SK-N-SH treated with all-trans-retinoic acid at 6 μM for 48 hours (cell line): ENCODE data around the gene ALOX12.

Experiments used
- ATAC-seq: fragments of 200-7000 bp; cut with Tn5 transposase; 3 replicates; pipeline ENCODE4 v1.9.1; 2020; ENCODE audit warnings: mild to moderate bottlenecking, moderate library complexity
- ARNTL ChIP-seq: fragments of 450-650 bp; formaldehyde crosslinking; IDR thresholded peaks from 2 replicates; pipeline ENCODE4 v1.5.0; 2020; ENCODE audit warnings: low read depth, mild to moderate bottlenecking, moderate library complexity, borderline replicate concordance
- BACH2 ChIP-seq: fragments of 250-450 bp; sonication (Bioruptor Pico); IDR thresholded peaks from 2 replicates; pipeline ENCODE4 v1.9.0; 2021; ENCODE audit warnings: mild to moderate bottlenecking, borderline replicate concordance
- CREB5 ChIP-seq: fragments of 250-450 bp; sonication (Bioruptor Pico); IDR thresholded peaks from 2 replicates; pipeline ENCODE4 v1.5.1; 2020; ENCODE audit warnings: low read depth, mild to moderate bottlenecking, moderate library complexity
- CSDC2 ChIP-seq: fragments of 250-450 bp; sonication (Bioruptor Pico); IDR thresholded peaks from 2 replicates; pipeline ENCODE4 v1.5.0; 2020; ENCODE audit warnings: mild to moderate bottlenecking, moderate library complexity
- CSRNP3 ChIP-seq: fragments of 250-450 bp; sonication (Bioruptor Pico); IDR thresholded peaks from 2 replicates; pipeline ENCODE4 v1.5.1; 2021; ENCODE audit warnings: mild to moderate bottlenecking, moderate library complexity
- ESRRG ChIP-seq: fragments of 250-450 bp; sonication (Bioruptor Pico); IDR thresholded peaks from 2 replicates; pipeline ENCODE4 v1.6.1; 2021; ENCODE audit warnings: mild to moderate bottlenecking
- GLIS3 ChIP-seq: fragments of 250-450 bp; sonication (Bioruptor Pico); IDR thresholded peaks from 2 replicates; pipeline ENCODE4 v1.5.0; 2020; ENCODE audit warnings: mild to moderate bottlenecking, moderate library complexity
- ISL1 ChIP-seq: fragments of 250-450 bp; sonication (Bioruptor Pico); IDR thresholded peaks from 2 replicates; pipeline ENCODE4 v2.1.2; 2022; ENCODE audit warnings: mild to moderate bottlenecking, moderate library complexity
- OSR1 ChIP-seq: fragments of 250-450 bp; sonication (Bioruptor Pico); IDR thresholded peaks from 2 replicates; pipeline ENCODE4 v1.8.0; 2022; ENCODE audit warnings: moderate library complexity, mild to moderate bottlenecking, inconsistent platforms
- PATZ1 ChIP-seq: fragments of 250-450 bp; sonication (Bioruptor Pico); IDR thresholded peaks from 2 replicates; pipeline ENCODE4 v1.8.0; 2020; ENCODE audit warnings: mild to moderate bottlenecking, moderate library complexity, borderline replicate concordance
- PPARA ChIP-seq: fragments of 250-450 bp; sonication (Bioruptor Pico); IDR thresholded peaks from 2 replicates; pipeline ENCODE4 v1.5.0; 2020; ENCODE audit warnings: mild to moderate bottlenecking, borderline replicate concordance
- RARB ChIP-seq: fragments of 250-450 bp; sonication (Bioruptor Pico); IDR thresholded peaks from 2 replicates; pipeline ENCODE4 v1.8.0; 2021; ENCODE audit warnings: mild to moderate bottlenecking, moderate library complexity
- SNAI2 ChIP-seq: fragments of 250-450 bp; sonication (Bioruptor Pico); IDR thresholded peaks from 2 replicates; pipeline ENCODE4 v1.5.0; 2020; ENCODE audit warnings: mild to moderate bottlenecking, moderate library complexity
- TCF4 ChIP-seq: fragments of 250-450 bp; sonication (Bioruptor Pico); IDR thresholded peaks from 2 replicates; pipeline ENCODE4 v1.8.0; 2021; ENCODE audit warnings: mild to moderate bottlenecking, moderate library complexity, borderline replicate concordance
- TOX ChIP-seq: fragments of 250-450 bp; sonication (Bioruptor Pico); IDR thresholded peaks from 2 replicates; pipeline ENCODE4 v1.8.0; 2021; ENCODE audit warnings: mild to moderate bottlenecking, moderate library complexity, borderline replicate concordance
- TSHZ2 ChIP-seq: fragments of 250-450 bp; sonication (Bioruptor Pico); IDR thresholded peaks from 2 replicates; pipeline ENCODE4 v1.5.0; 2020; ENCODE audit warnings: mild to moderate bottlenecking, moderate library complexity
- ZC3H10 ChIP-seq: fragments of 250-450 bp; sonication (Bioruptor Pico); IDR thresholded peaks from 2 replicates; pipeline ENCODE4 v1.5.1; 2021; ENCODE audit warnings: mild to moderate bottlenecking, moderate library complexity
- ZFP3 ChIP-seq: fragments of 250-450 bp; sonication (Bioruptor Pico); IDR thresholded peaks from 2 replicates; pipeline ENCODE4 v1.5.0; 2020; ENCODE audit warnings: mild to moderate bottlenecking, moderate library complexity
- ZFP30 ChIP-seq: fragments of 450-650 bp; formaldehyde crosslinking; IDR thresholded peaks from 2 replicates; pipeline ENCODE4 v1.5.0; 2022; ENCODE audit warnings: mild to moderate bottlenecking, moderate library complexity
- ZNF565 ChIP-seq: fragments of 450-650 bp; formaldehyde crosslinking; conservative IDR thresholded peaks from 2 replicates; pipeline ENCODE4 v1.5.0; 2020; ENCODE audit warnings: low read depth, mild to moderate bottlenecking, moderate library complexity
- ZNF70 ChIP-seq: fragments of 450-650 bp; formaldehyde crosslinking; IDR thresholded peaks from 2 replicates; pipeline ENCODE4 v1.5.0; 2020; ENCODE audit warnings: mild to moderate bottlenecking, moderate library complexity
- ZNF8 ChIP-seq: fragments of 450-650 bp; formaldehyde crosslinking; IDR thresholded peaks from 2 replicates; pipeline ENCODE4 v1.5.0; 2020; ENCODE audit warnings: mild to moderate bottlenecking, moderate library complexity

ALOX12 gene

GRCh38 chr17:7029659-7030058, 33.8 kb downstream of the ALOX12 start:
- no peak for ATAC-seq

GRCh38 chr17:7034955-7035590, 39.2 kb downstream of the ALOX12 start:
- TF ChIP-seq ISL1 (CRISPR knock-in tag), result no peak
- no peak for TF ChIP-seq TCF4 (CRISPR knock-in tag)
- TF ChIP-seq PATZ1 (CRISPR knock-in tag), result no peak
- TF ChIP-seq ESRRG (CRISPR knock-in tag), result no peak
- no peak for TF ChIP-seq ZNF8 (CRISPR knock-in tag)
- TF ChIP-seq RARB (CRISPR knock-in tag), result no peak
- TF ChIP-seq TOX, result no peak
- no peak for TF ChIP-seq ZNF565
- TF ChIP-seq CREB5, result no peak
- TF ChIP-seq CSDC2 (CRISPR knock-in tag), result no peak
- TF ChIP-seq BACH2 (CRISPR knock-in tag), result no peak
- TF ChIP-seq PPARA (CRISPR knock-in tag), result no peak
- TF ChIP-seq TSHZ2 (CRISPR knock-in tag), result no peak
- TF ChIP-seq OSR1 (CRISPR knock-in tag), result no peak
- TF ChIP-seq SNAI2 (CRISPR knock-in tag), result no peak
- TF ChIP-seq ZFP30 (CRISPR knock-in tag), result no peak
- TF ChIP-seq GLIS3 (CRISPR knock-in tag), result no peak
- no peak for TF ChIP-seq CSRNP3 (CRISPR knock-in tag)
- ATAC-seq, result no peak; the same call in 2 of the 3 replicates

More at GRCh38 chr17:7029659-7030058, 33.8 kb downstream of the ALOX12 start:
- TF ChIP-seq GLIS3 (CRISPR knock-in tag), result no peak
- no peak for TF ChIP-seq PPARA (CRISPR knock-in tag)
- TF ChIP-seq ESRRG (CRISPR knock-in tag), result no peak
- TF ChIP-seq ZFP3 (CRISPR knock-in tag), result no peak
- no peak for TF ChIP-seq CSDC2 (CRISPR knock-in tag)
- TF ChIP-seq ARNTL (CRISPR knock-in tag), result no peak

GRCh38 chr17:7035591-7036368, 39.9 kb downstream of the ALOX12 start, which contains the start of gene SLC16A13:
TSS of gene SLC16A13 (plus strand) at chr17:7036015. CDS start at chr17:7036383, 368 bp downstream.
- TF ChIP-seq ZNF565 (no peak), BACH2 (CRISPR knock-in tag) (no peak), SNAI2 (CRISPR knock-in tag) (no peak), ZNF70 (CRISPR knock-in tag) (no peak), PATZ1 (CRISPR knock-in tag) (no peak), PPARA (CRISPR knock-in tag) (no peak), ZFP30 (CRISPR knock-in tag) (no peak), ZC3H10 (no peak)

More at GRCh38 chr17:7035591-7036368, 39.9 kb downstream of the ALOX12 start, which contains the start of gene SLC16A13:
- peak; percentile 97 for ATAC-seq
